SK-N-SH (cell line): Measurements from ENCODE around the gene SLC7A5. TPM values are rescaled to one million over a fixed set of nuclear protein-coding genes. Genes with fewer than 3 reads are reported as not detected.
"Not testable (repeated sequence)": the region's sequence is repeated elsewhere in the genome, so short reads cannot be mapped to it uniquely, and the experiment has no call there.

ENCODE experiments used
- CTCF ChIA-PET: fragments of 300-600, 350-600 bp; formaldehyde crosslinking; extraction: SDS; loops from one replicate; lab custom pipeline; 2021; lab: Yijun Ruan, JAX
- POLR2A ChIA-PET: fragments of 350-600 bp; sonication (Branson Sonifier 250); formaldehyde crosslinking; extraction: SDS; loops from one replicate; lab custom pipeline; 2020; ENCODE audit warnings: antibody characterized with exemption, inconsistent platforms; lab: Yijun Ruan, JAX
- DNase-seq: peaks from one replicate; pipeline ENCODE4 v3.0.0; 2012
- H2AFZ ChIP-seq: fragments of 200-600 bp; sonication (generic); 2 replicates; pipeline ENCODE4 v1.8.1; 2016; ENCODE audit warnings: antibody characterized with exemption, mild to moderate bottlenecking, low read depth
- H3F3A ChIP-seq: fragments of 200-600 bp; sonication (generic); replicated peaks from 2 replicates; pipeline ENCODE3; 2016; ENCODE audit warnings: antibody characterized with exemption, mild to moderate bottlenecking; ENCODE audit not compliant: insufficient read depth
- H3K27ac ChIP-seq, 2 experiments: fragments of 200-500 bp in 1 of 2; fragments of 200-600 bp in 1 of 2; sonication (Bioruptor generic) in 1 of 2; sonication (generic), shearing (Covaris generic) in 1 of 2; 2 replicates each; pipeline versions ENCODE4 v1.5.1 to v1.6.1; 2014 to 2016; ENCODE audit warnings: low read depth in 2 of 2, inconsistent platforms in 1 of 2, low read length in 1 of 2, mild to moderate bottlenecking in 1 of 2, mixed read lengths in 1 of 2
- H3K27me3 ChIP-seq: fragments of 200-600 bp; sonication (generic), shearing (Covaris generic); 2 replicates; pipeline ENCODE4 v1.6.1; 2016; ENCODE audit warnings: mixed run types; ENCODE audit not compliant: insufficient read depth
- H3K36me3 ChIP-seq, 2 experiments: fragments of 200-500 bp in 1 of 2; fragments of 200-600 bp in 1 of 2; sonication (Bioruptor generic) in 1 of 2; sonication (generic) in 1 of 2; replicated peaks in 1 of 2; 2 replicates each; pipeline versions ENCODE3 to v1.5.1; 2014 to 2016; ENCODE audit warnings: low read length in 1 of 2, mild to moderate bottlenecking in 1 of 2; ENCODE audit not compliant: insufficient read depth in 2 of 2, control insufficient read depth in 1 of 2
- H3K4me1 ChIP-seq, 2 experiments: fragments of 200-500 bp in 1 of 2; fragments of 200-600 bp in 1 of 2; sonication (Bioruptor generic) in 1 of 2; sonication (generic), shearing (Covaris generic) in 1 of 2; 2 replicates each; pipeline versions ENCODE4 v1.5.1 to v1.6.1; 2014 to 2016; ENCODE audit warnings: low read depth in 1 of 2, low read length in 1 of 2, mixed run types in 1 of 2; ENCODE audit not compliant: insufficient read depth in 2 of 2, control insufficient read depth in 1 of 2
- H3K4me2 ChIP-seq: fragments of 200-600 bp; sonication (generic), shearing (Covaris generic); 2 replicates; pipeline ENCODE4 v1.6.1; 2017; ENCODE audit warnings: mixed run types
- H3K4me3 ChIP-seq, 2 experiments: fragments of 200-500 bp in 1 of 2; fragments of 200-600 bp in 1 of 2; sonication (Bioruptor generic) in 1 of 2; sonication (generic), shearing (Covaris generic) in 1 of 2; 2 replicates each; pipeline versions ENCODE4 v1.5.1 to v1.8.1; 2014 to 2016; ENCODE audit warnings: low read depth in 2 of 2, inconsistent platforms in 1 of 2, low read length in 1 of 2, mild to moderate bottlenecking in 1 of 2, mixed read lengths in 1 of 2, moderate library complexity in 1 of 2
- H3K79me2 ChIP-seq: fragments of 200-600 bp; sonication (generic); 2 replicates; pipeline ENCODE4 v1.8.1; 2017; ENCODE audit warnings: mild to moderate bottlenecking; ENCODE audit not compliant: insufficient read depth
- H3K9ac ChIP-seq: fragments of 200-600 bp; sonication (generic); 2 replicates; pipeline ENCODE4 v1.6.1; 2017; ENCODE audit warnings: mixed run types
- H3K9me2 ChIP-seq: fragments of 200-600 bp; sonication (generic); 2 replicates; pipeline ENCODE4 v1.6.1; 2017; ENCODE audit warnings: mixed run types
- H3K9me3 ChIP-seq: fragments of 200-600 bp; sonication (generic); 2 replicates; pipeline ENCODE4 v1.6.1; 2017; ENCODE audit warnings: mixed run types, mild to moderate bottlenecking, moderate library complexity
- H4K20me1 ChIP-seq: fragments of 200-600 bp; sonication (generic); 2 replicates; pipeline ENCODE4 v1.6.1; 2017; ENCODE audit warnings: mild to moderate bottlenecking, mixed run types; ENCODE audit not compliant: insufficient read depth
- FOSL2 ChIP-seq: IDR thresholded peaks from 2 replicates; pipeline ENCODE4 v1.4.0; 2012; ENCODE audit warnings: low read depth, mild to moderate bottlenecking, moderate library complexity, borderline replicate concordance
- NRF1 ChIP-seq: IDR thresholded peaks from 2 replicates; pipeline ENCODE4 v1.6.1; 2012; ENCODE audit warnings: low read depth, mild to moderate bottlenecking, low read length
- WGBS: methylation state at CpG from one replicate; pipeline ENCODE4 v1.1.6; 2017; ENCODE audit warnings: low lambda C conversion rate; 5-methylcytosine and 5-hydroxymethylcytosine counted together
- polyA plus RNA-seq, 3 experiments: library from polyadenylated mRNA; depleted of rRNA; stranded (reverse); fragments of >200 nt; gene quantifications; 2 replicates each; pipeline ENCODE4 v1.2.3, GENCODE V29; 2012

SLC7A5 gene
- polyA plus RNA-seq, 1 of the 3 experiments (the other 2 are of a cell fraction), result 15.1 TPM

DNA sequence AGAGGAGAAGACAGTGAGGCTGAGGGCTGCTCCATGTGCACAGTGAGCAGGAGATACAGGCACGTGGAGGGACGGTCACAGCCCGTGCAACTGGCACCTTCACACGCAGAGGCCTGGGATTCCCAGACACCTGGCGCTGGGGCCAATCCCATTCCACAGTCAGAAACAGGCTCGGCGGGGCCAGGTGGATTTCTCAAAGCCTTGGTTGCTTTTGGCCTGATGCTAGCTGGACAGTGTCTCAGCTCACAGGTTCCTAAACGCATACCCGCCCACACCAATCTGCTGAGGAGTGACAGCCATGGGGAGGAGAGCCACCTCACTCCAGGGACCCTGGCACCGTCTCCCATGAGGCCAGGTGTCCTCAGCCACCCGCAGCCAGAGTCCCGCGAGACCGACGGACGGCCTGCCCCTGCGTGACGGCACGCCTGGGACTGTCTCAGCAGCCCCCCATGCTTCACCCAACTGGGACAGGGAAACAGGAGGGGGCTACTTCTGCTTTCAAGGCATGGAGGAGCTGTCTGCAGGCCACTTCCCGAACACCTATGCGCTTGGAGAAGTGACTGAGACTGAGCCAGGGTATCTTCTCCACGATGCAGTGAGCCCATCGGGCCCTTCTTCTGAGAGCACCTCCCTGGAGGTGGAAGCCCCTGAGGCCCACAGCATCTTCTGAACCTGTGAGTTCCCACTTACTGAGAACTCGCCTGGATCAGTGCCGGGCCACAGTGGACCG, 6.5 kb downstream of the SLC7A5 start:
- not testable (repeated sequence) for H3K27ac ChIP-seq, H3K4me2 ChIP-seq
- CTCF ChIA-PET, result interaction anchor here (1.2 to 1.4 kb wide), 2 partner anchors 8 to 13 kb away, joined by 3 read pairs; no protein-coding TSS in a partner anchor

DNA sequence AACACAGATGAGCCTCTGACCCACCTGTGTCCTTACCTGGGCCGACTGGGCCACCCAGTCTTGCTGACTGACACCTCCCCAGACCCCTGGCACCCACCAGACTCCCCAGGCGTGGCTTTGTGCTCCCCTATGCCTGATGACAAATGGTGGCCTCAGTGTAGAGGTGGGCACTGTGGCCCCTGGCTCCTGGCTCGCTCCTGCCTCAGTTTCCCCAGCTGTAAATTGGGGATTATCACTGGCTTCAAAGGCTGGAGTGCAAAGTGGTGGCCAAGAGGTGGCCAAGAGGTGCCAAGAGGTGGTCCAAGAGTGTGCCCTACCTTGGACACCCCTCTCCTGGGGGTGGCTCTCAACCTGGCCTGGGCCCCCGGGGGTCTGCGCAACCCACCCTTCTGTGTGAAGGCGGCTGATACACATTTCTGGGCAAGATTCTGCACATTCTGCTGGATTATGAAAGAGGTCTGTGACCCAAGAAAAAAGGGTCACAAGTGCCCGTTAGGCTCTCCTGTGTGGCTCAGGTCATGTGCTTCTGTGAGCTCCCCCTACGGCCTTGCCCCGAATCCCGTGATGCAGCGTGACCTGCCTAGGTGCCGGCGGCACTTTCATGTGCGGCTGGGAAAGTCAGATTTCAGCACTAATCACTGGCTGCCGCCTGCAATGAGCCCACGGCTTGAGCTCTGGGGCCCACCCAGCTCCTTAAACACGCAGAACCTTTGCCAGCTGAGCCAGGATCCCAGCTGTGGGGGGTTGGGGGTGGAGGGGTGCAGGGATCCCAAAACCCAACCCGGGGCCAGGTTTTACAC, 7.8 kb downstream of the SLC7A5 start:
- POLR2A ChIA-PET, H2AFZ ChIP-seq, H3K27ac ChIP-seq, H3K4me3 ChIP-seq, H3F3A ChIP-seq, H3K36me3 ChIP-seq, H3K9ac ChIP-seq, DNase-seq, H3K9me2 ChIP-seq, H3K9me3 ChIP-seq, H3K27me3 ChIP-seq: not testable (repeated sequence)
- Histone ChIP-seq H4K20me1 (peaks cover 57% of the 10 kb centered on the region), H3K4me1 (peaks cover 13 to 26% of the 10 kb centered on the region in 2 experiments; a peak in 2 of 4 replicates), H3K79me2 (peaks cover 49% of the 10 kb centered on the region), H3K4me2 (0 out of 2 replicates have a peak overlapping the region, but pooled peaks have one; percentile 47)
- 69% methylated on average over 16 of the region's 18 CpGs for WGBS
- CTCF ChIA-PET, result interaction anchor here (1.0 to 2.8 kb wide), 3 partner anchors 10 to 83 kb away, joined by 3 to 12 read pairs (median 3); no protein-coding TSS in a partner anchor

More for the DNA sequence above, 6.5 kb downstream of the SLC7A5 start:
- H3K9me3 ChIP-seq, POLR2A ChIA-PET, H3K27me3 ChIP-seq, DNase-seq, H3K9ac ChIP-seq, H2AFZ ChIP-seq, H3K4me3 ChIP-seq, H3K36me3 ChIP-seq, H3K9me2 ChIP-seq, H3F3A ChIP-seq: not testable (repeated sequence)
- H3K4me1 ChIP-seq, result peaks cover 13 to 24% of the 10 kb centered on the region in 2 experiments; a peak in 2 of 4 replicates
- H3K79me2 ChIP-seq, result peaks cover 58% of the 10 kb centered on the region
- 89% methylated on average over 18 of the region's 26 CpGs for WGBS
- peaks cover 64% of the 10 kb centered on the region for H4K20me1 ChIP-seq

DNA sequence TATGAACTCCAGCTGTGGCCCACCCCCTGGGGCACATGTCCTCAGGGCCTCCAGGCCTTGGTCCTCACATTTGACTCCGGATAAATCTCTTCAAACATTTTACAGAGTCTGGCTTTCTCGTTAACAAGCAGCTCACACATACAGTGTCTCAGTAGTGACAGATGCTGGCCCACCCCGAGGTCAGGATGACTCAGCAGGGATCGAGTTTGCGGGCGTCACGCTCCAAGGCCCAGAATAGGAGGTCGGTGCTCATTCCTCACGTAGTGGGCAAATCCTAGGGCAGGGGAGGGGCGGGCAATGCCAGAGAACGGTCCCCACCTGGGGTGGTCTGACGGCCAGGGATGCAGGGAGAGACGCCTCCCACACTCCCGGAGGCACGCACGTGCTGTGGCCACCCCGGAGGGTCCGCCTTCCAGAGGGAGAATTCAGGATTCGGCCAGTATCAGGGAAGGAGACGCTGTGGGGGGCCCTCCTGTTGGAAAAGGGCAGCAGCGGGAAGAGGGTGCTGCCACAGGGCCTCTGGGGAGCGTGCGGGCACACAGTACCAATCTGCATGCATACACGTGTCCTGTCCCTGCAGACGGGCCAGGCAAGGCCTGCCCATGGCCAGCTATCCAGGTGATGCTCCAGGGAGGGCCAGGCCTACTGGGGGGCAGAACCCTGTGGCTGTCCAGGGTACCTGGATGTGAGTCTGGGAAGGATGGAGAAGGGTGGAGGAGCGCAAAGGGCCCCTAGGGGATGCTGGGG, 8.6 kb downstream of the SLC7A5 start:
- CTCF ChIA-PET, result interaction anchor here (1.3 to 2.8 kb wide), 3 partner anchors 11 to 82 kb away, joined by 3 to 17 read pairs (median 12); no protein-coding TSS in a partner anchor
- POLR2A ChIA-PET, result no interaction called here
- no peaks in the 10 kb centered on the region for H3K36me3 ChIP-seq
- H3K9me3 ChIP-seq, result no peaks in the 10 kb centered on the region
- no peak overlapping the region for H2AFZ ChIP-seq
- peaks cover 43% of the 10 kb centered on the region for H3K79me2 ChIP-seq
- TF ChIP-seq FOSL2 (0 out of 2 replicates have a peak, but pooled peaks have one; percentile 18), NRF1 (no peak)
- H3K27me3 ChIP-seq, result no peaks in the 10 kb centered on the region
- no peaks in the 10 kb centered on the region for H3F3A ChIP-seq
- no peak overlapping the region for H3K9ac ChIP-seq
- 65% methylated on average over 12 of the region's 26 CpGs for WGBS
- peak; percentile 30 for DNase-seq
- H3K27ac ChIP-seq, result no peak overlapping the region; a peak in 1 of 4 replicates
- peaks cover 18 to 34% of the 10 kb centered on the region in 2 experiments; a peak in 2 of 4 replicates for H3K4me1 ChIP-seq
- peaks cover 57% of the 10 kb centered on the region for H4K20me1 ChIP-seq
- peak overlapping the region; percentile 47; the same call in 1 of the 2 replicates for H3K4me2 ChIP-seq
- no peaks in the 10 kb centered on the region for H3K9me2 ChIP-seq
- H3K4me3 ChIP-seq, result no peak overlapping the region

DNA sequence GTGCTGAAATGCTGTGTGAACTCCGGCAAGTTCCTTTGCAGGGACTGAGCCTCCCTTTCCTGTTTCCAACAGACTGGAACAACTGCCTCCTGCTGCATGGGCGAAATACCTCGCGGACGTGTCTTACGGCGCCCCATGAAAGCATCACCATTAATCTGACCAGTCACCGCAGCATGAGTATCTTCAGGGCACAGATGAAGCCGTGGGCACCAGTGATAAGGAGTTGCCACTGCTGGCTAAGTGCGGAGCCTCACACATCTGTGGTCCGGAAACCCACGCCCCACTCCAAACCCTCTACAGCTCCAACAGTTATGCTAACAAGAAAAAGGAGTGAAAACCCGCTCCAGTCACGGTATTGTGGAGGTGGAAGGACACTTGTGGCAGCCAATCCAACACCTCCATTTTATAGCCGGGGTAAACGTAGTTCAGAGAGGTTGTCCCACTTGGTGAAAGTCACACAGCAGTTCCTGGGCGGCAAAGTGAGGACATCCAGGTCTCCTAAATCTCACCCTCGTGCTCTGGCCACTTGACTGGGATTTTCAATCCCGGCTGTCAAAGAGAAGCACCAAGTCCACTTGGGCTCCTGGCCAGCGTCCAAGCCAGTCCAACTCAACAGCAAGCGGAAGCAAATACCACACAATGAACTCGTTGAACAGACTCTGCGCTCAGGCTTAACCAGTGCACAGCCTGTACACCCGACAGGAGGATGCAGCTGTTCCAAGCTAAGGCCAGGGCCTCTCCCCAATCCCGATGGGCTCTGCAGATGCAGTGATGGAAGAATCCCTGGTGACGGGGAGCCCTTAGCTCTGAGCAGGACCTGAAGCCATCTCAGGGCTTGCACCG, 10.9 kb downstream of the SLC7A5 start:
- Histone ChIP-seq H4K20me1 (peaks cover 44% of the 10 kb centered on the region), H3K4me1 (peaks cover 18 to 54% of the 10 kb centered on the region in 2 experiments), H3K79me2 (peaks cover 24% of the 10 kb centered on the region)
- DNase-seq, H3K9me2 ChIP-seq, H3K9ac ChIP-seq, H3K4me3 ChIP-seq, H3K9me3 ChIP-seq, POLR2A ChIA-PET, H3K36me3 ChIP-seq, H2AFZ ChIP-seq, H3K27ac ChIP-seq, H3K4me2 ChIP-seq, H3F3A ChIP-seq, H3K27me3 ChIP-seq: not testable (repeated sequence)
- WGBS, result 83% methylated on average over 20 of the region's 27 CpGs
- CTCF ChIA-PET, result interaction anchor here (1.3 to 2.8 kb wide), 4 partner anchors 9 to 79 kb away, joined by 3 to 17 read pairs (median 14); no protein-coding TSS in a partner anchor
